HepG2 (cell line): Measurements from ENCODE around the gene LSR. TPM values are rescaled to one million over a fixed set of nuclear protein-coding genes. Genes with fewer than 3 reads are reported as not detected.

Source experiments
- ETV5 ChIP-seq: IDR thresholded peaks from 2 replicates; pipeline ENCODE4 v1.6.1; 2018; ENCODE audit warnings: missing biosample characterization, missing genetic modification reagents, inconsistent platforms, borderline replicate concordance
- HDAC6 ChIP-seq: fragments of 200-600 bp; sonication (generic); IDR thresholded peaks from 2 replicates; pipeline ENCODE4 v1.7.0; 2017; ENCODE audit warnings: mild to moderate bottlenecking, antibody characterized with exemption, low read length, low read depth
- KDM4B ChIP-seq: sonication (generic); formaldehyde crosslinking; IDR thresholded peaks from 2 replicates; pipeline ENCODE4 v1.4.0; 2020; ENCODE audit warnings: missing genetic modification reagents
- MIER2 ChIP-seq: IDR thresholded peaks from 2 replicates; pipeline ENCODE4 v1.6.1; 2016; ENCODE audit warnings: missing biosample characterization, missing genetic modification reagents
- NFE2 ChIP-seq: sonication (generic); formaldehyde crosslinking; IDR thresholded peaks from 2 replicates; pipeline ENCODE4 v1.4.0; 2020; ENCODE audit warnings: missing genetic modification reagents
- NR2F6 ChIP-seq, 2 experiments: IDR thresholded peaks; 2 replicates each; pipeline ENCODE4 v1.6.1; 2016; ENCODE audit warnings: antibody characterized with exemption in 1 of 2, mild to moderate bottlenecking in 1 of 2
- PAF1 ChIP-seq: IDR thresholded peaks from 2 replicates; pipeline ENCODE4 v1.6.1; 2016; ENCODE audit warnings: missing genetic modification reagents, missing compliant biosample characterization
- POLR2AphosphoS5 ChIP-seq: IDR thresholded peaks from 2 replicates; pipeline ENCODE4 v1.6.1; 2012; ENCODE audit warnings: low read depth, low read length
- SCMH1 ChIP-seq: sonication (generic); formaldehyde crosslinking; IDR thresholded peaks from 2 replicates; pipeline ENCODE4 v1.9.0; 2021; ENCODE audit warnings: missing genetic modification reagents, mild to moderate bottlenecking, borderline replicate concordance
- SNAPC2 ChIP-seq: sonication (generic); formaldehyde crosslinking; IDR thresholded peaks from 2 replicates; pipeline ENCODE4 v1.8.1; 2022; ENCODE audit warnings: mild to moderate bottlenecking, missing genetic modification reagents
- STAT5B ChIP-seq: sonication (generic); formaldehyde crosslinking; IDR thresholded peaks from 2 replicates; pipeline ENCODE4 v1.4.0; 2020; ENCODE audit warnings: missing genetic modification reagents
- TSC22D2 ChIP-seq: sonication (generic); formaldehyde crosslinking; IDR thresholded peaks from 2 replicates; pipeline ENCODE4 v1.5.1; 2020; ENCODE audit warnings: missing genetic modification reagents, mild to moderate bottlenecking, borderline replicate concordance
- ZBTB21 ChIP-seq: sonication (generic); formaldehyde crosslinking; IDR thresholded peaks from 2 replicates; pipeline ENCODE4 v1.4.0; 2020; ENCODE audit warnings: missing genetic modification reagents
- ZBTB25 ChIP-seq: IDR thresholded peaks from 2 replicates; pipeline ENCODE4 v1.6.1; 2018; ENCODE audit warnings: missing genetic modification reagents
- ZFP37 ChIP-seq: sonication (generic); formaldehyde crosslinking; IDR thresholded peaks from 2 replicates; pipeline ENCODE4 v1.4.0; 2020; ENCODE audit warnings: missing genetic modification reagents, borderline replicate concordance
- ZFX ChIP-seq: sonication (generic); formaldehyde crosslinking; IDR thresholded peaks from 2 replicates; pipeline ENCODE4 v1.4.0; 2020; ENCODE audit warnings: mild to moderate bottlenecking, low read depth, missing genetic modification reagents, moderate library complexity
- ZNF292 ChIP-seq: sonication (generic); formaldehyde crosslinking; IDR thresholded peaks from 2 replicates; pipeline ENCODE4 v1.8.1; 2022; ENCODE audit warnings: mild to moderate bottlenecking, low read depth, missing genetic modification reagents, borderline replicate concordance
- polyA plus RNA-seq, 8 experiments: library from polyadenylated mRNA; depleted of rRNA in 3 of 8; stranded (reverse) in 7 of 8; unstranded in 1 of 8; fragments of >200 nt; fragmentation: Illumina TruSeq in 4 of 8; extraction: Trizol in 4 of 8; gene quantifications; 2 replicates each; pipeline versions ENCODE4 v1.2.1 to v1.2.3, GENCODE V29; 2011 to 2016; ENCODE audit warnings: low read depth in 4 of 8, missing spikeins in 1 of 8, mixed read lengths in 1 of 8; ENCODE audit not compliant: insufficient read depth in 1 of 8
- total RNA-seq, 5 experiments: library from RNA; depleted of rRNA; stranded (reverse); fragments of >200 nt; fragmentation: Illumina TruSeq; extraction: Trizol; gene quantifications; 2 replicates each; pipeline ENCODE4 v1.2.3, GENCODE V29; 2016; ENCODE audit warnings: low read depth in 1 of 5
- TF ChIP-seq, protein P1 (sequence below): sonication (generic); formaldehyde crosslinking; IDR thresholded peaks from 2 replicates; pipeline ENCODE4 v1.5.1; 2020; ENCODE audit warnings: missing genetic modification reagents, mild to moderate bottlenecking, borderline replicate concordance
- TF ChIP-seq, protein P2 (sequence below): sonication (generic); formaldehyde crosslinking; IDR thresholded peaks from 2 replicates; pipeline ENCODE4 v1.9.0; 2021; ENCODE audit warnings: missing genetic modification reagents, borderline replicate concordance
- TF ChIP-seq, protein P3 (sequence below): sonication (generic); formaldehyde crosslinking; IDR thresholded peaks from 2 replicates; pipeline ENCODE4 v1.5.1; 2020; ENCODE audit warnings: mild to moderate bottlenecking, missing genetic modification reagents, borderline replicate concordance
- TF ChIP-seq, protein P4 (sequence below): sonication (generic); formaldehyde crosslinking; IDR thresholded peaks from 2 replicates; pipeline ENCODE4 v1.9.0; 2021; ENCODE audit warnings: missing genetic modification reagents, mild to moderate bottlenecking, borderline replicate concordance

The LSR gene
- total and polyA plus RNA-seq, 2 of the 13 experiments (the other 11 are each of a cell fraction or from before 2014, with no cell fraction given): 29.2 to 79.2 TPM

GRCh38 chr19:35247526-35248309 is 1.1 kb upstream of the LSR start (continued):
- TF ChIP-seq, protein P1, sequence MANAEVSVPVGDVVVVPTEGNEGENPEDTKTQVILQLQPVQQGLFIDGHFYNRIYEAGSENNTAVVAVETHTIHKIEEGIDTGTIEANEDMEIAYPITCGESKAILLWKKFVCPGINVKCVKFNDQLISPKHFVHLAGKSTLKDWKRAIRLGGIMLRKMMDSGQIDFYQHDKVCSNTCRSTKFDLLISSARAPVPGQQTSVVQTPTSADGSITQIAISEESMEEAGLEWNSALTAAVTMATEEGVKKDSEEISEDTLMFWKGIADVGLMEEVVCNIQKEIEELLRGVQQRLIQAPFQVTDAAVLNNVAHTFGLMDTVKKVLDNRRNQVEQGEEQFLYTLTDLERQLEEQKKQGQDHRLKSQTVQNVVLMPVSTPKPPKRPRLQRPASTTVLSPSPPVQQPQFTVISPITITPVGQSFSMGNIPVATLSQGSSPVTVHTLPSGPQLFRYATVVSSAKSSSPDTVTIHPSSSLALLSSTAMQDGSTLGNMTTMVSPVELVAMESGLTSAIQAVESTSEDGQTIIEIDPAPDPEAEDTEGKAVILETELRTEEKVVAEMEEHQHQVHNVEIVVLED (CRISPR knock-in tag): no peak
- TF ChIP-seq ZFP37 (CRISPR knock-in tag): no peak
- TF ChIP-seq, protein P2, sequence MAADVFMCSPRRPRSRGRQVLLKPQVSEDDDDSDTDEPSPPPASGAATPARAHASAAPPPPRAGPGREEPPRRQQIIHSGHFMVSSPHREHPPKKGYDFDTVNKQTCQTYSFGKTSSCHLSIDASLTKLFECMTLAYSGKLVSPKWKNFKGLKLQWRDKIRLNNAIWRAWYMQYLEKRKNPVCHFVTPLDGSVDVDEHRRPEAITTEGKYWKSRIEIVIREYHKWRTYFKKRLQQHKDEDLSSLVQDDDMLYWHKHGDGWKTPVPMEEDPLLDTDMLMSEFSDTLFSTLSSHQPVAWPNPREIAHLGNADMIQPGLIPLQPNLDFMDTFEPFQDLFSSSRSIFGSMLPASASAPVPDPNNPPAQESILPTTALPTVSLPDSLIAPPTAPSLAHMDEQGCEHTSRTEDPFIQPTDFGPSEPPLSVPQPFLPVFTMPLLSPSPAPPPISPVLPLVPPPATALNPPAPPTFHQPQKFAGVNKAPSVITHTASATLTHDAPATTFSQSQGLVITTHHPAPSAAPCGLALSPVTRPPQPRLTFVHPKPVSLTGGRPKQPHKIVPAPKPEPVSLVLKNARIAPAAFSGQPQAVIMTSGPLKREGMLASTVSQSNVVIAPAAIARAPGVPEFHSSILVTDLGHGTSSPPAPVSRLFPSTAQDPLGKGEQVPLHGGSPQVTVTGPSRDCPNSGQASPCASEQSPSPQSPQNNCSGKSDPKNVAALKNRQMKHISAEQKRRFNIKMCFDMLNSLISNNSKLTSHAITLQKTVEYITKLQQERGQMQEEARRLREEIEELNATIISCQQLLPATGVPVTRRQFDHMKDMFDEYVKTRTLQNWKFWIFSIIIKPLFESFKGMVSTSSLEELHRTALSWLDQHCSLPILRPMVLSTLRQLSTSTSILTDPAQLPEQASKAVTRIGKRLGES: no peak
- TF ChIP-seq, protein P3, sequence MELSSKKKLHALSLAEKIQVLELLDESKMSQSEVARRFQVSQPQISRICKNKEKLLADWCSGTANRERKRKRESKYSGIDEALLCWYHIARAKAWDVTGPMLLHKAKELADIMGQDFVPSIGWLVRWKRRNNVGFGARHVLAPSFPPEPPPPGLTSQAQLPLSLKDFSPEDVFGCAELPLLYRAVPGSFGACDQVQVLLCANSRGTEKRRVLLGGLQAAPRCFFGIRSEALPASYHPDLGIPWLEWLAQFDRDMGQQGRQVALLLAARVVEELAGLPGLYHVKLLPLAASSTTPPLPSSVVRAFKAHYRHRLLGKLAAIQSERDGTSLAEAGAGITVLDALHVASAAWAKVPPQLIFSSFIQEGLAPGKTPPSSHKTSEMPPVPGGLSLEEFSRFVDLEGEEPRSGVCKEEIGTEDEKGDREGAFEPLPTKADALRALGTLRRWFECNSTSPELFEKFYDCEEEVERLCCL (CRISPR knock-in tag): no peak
- 0 out of 2 replicates have a peak, but pooled peaks have one; percentile 40 for TF ChIP-seq KDM4B (CRISPR knock-in tag)
- TF ChIP-seq NFE2 (CRISPR knock-in tag): no peak
- no peak; the same call in 1 of the 2 replicates for TF ChIP-seq SNAPC2 (CRISPR knock-in tag)
- TF ChIP-seq, protein P4, sequence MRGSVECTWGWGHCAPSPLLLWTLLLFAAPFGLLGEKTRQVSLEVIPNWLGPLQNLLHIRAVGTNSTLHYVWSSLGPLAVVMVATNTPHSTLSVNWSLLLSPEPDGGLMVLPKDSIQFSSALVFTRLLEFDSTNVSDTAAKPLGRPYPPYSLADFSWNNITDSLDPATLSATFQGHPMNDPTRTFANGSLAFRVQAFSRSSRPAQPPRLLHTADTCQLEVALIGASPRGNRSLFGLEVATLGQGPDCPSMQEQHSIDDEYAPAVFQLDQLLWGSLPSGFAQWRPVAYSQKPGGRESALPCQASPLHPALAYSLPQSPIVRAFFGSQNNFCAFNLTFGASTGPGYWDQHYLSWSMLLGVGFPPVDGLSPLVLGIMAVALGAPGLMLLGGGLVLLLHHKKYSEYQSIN (CRISPR knock-in tag): no peak
- no peak; the same call in 1 of the 2 replicates for TF ChIP-seq ZNF292 (CRISPR knock-in tag)
- no peak for TF ChIP-seq SCMH1
- no peak for TF ChIP-seq POLR2AphosphoS5
- peak; percentile 64 for TF ChIP-seq ZBTB25 (CRISPR knock-in tag)
- TF ChIP-seq PAF1: no peak
- TF ChIP-seq MIER2 (CRISPR knock-in tag): 0 out of 2 replicates have a peak, but pooled peaks have one; percentile 10
- TF ChIP-seq ETV5 (CRISPR knock-in tag): peak; percentile 79
- TF ChIP-seq ZBTB21: no peak
- TF ChIP-seq NR2F6 (IDR thresholded peaks at IDR 0.05): no peak
- peak; percentile 33 for TF ChIP-seq NR2F6 (CRISPR knock-in tag; IDR thresholded peaks at IDR 0.05)
- no peak for TF ChIP-seq TSC22D2 (CRISPR knock-in tag)
- 0 out of 2 replicates have a peak, but pooled peaks have one; percentile 2 for TF ChIP-seq ZFX (CRISPR knock-in tag)
- no peak for TF ChIP-seq HDAC6
- TF ChIP-seq STAT5B (CRISPR knock-in tag): no peak
